Astrocyte (in vitro differentiated cells and primary cell): Measurements from ENCODE around the gene SMC1B. TPM values are rescaled to one million over a fixed set of nuclear protein-coding genes. Genes with fewer than 3 reads are reported as not detected.

ENCODE experiments used
- DNase-seq: peaks from one replicate; pipeline ENCODE4 v3.0.0-alpha.2; 2010; ENCODE audit warnings: low read depth
- FAIRE-seq: peaks from 2 replicates; lab custom pipeline; 2011; peaks lifted over from hg19 to GRCh38; lab: Jason Lieb, UNC
- H2AFZ ChIP-seq: 2 replicates; pipeline ENCODE4 v1.6.0; 2012; ENCODE audit warnings: low read depth, low read length, inconsistent platforms
- H3K27ac ChIP-seq: 2 replicates; pipeline ENCODE4 v1.5.1; 2011; ENCODE audit warnings: low read depth, low read length, inconsistent platforms
- H3K27me3 ChIP-seq: 2 replicates; pipeline ENCODE4 v1.6.0; 2011; ENCODE audit warnings: low read length, inconsistent platforms; ENCODE audit not compliant: insufficient read depth
- H3K36me3 ChIP-seq: 2 replicates; pipeline ENCODE4 v1.5.1; 2011; ENCODE audit warnings: low read length, inconsistent platforms; ENCODE audit not compliant: insufficient read depth
- H3K4me1 ChIP-seq: 2 replicates; pipeline ENCODE4 v1.5.1; 2011; ENCODE audit warnings: low read length, inconsistent platforms; ENCODE audit not compliant: insufficient read depth
- H3K4me2 ChIP-seq: 2 replicates; pipeline ENCODE4 v1.6.0; 2012; ENCODE audit warnings: low read length, inconsistent platforms
- H3K4me3 ChIP-seq: 2 replicates; pipeline ENCODE4 v1.5.1; 2011; ENCODE audit warnings: low read depth, mild to moderate bottlenecking, low read length, inconsistent platforms; ENCODE audit not compliant: insufficient read depth
- H3K79me2 ChIP-seq: 2 replicates; pipeline ENCODE4 v1.6.0; 2012; ENCODE audit warnings: mild to moderate bottlenecking, low read length, inconsistent platforms; ENCODE audit not compliant: insufficient read depth
- H3K9ac ChIP-seq: 2 replicates; pipeline ENCODE4 v1.6.0; 2012; ENCODE audit warnings: mild to moderate bottlenecking, low read length, inconsistent platforms
- H3K9me3 ChIP-seq: 2 replicates; pipeline ENCODE4 v1.5.1; 2012; ENCODE audit warnings: low read depth, mild to moderate bottlenecking, low read length, inconsistent platforms; ENCODE audit not compliant: insufficient read depth
- H4K20me1 ChIP-seq: 2 replicates; pipeline ENCODE4 v1.6.0; 2012; ENCODE audit warnings: low read length, inconsistent platforms; ENCODE audit not compliant: insufficient read depth
- H3K27ac Mint-ChIP-seq: one replicate; pipeline ENCODE4 v1.8.0; 2021; ENCODE audit warnings: mild to moderate bottlenecking, mixed read lengths; ENCODE audit not compliant: unreplicated experiment
- H3K27me3 Mint-ChIP-seq: one replicate; pipeline ENCODE4 v1.8.0; 2021; ENCODE audit warnings: low read depth, mixed read lengths; ENCODE audit not compliant: unreplicated experiment
- H3K36me3 Mint-ChIP-seq: one replicate; pipeline ENCODE4 v1.8.0; 2021; ENCODE audit warnings: low read depth, mixed read lengths; ENCODE audit not compliant: unreplicated experiment
- H3K4me1 Mint-ChIP-seq: one replicate; pipeline ENCODE4 v1.8.0; 2021; ENCODE audit warnings: low read depth, mixed read lengths; ENCODE audit not compliant: unreplicated experiment
- H3K4me3 Mint-ChIP-seq: one replicate; pipeline ENCODE4 v1.8.0; 2021; ENCODE audit warnings: mild to moderate bottlenecking, moderate library complexity, mixed read lengths; ENCODE audit not compliant: unreplicated experiment
- H3K9me3 Mint-ChIP-seq: one replicate; pipeline ENCODE4 v1.8.0; 2021; ENCODE audit warnings: mild to moderate bottlenecking, mixed read lengths; ENCODE audit not compliant: unreplicated experiment
- CTCF ChIP-seq: IDR thresholded peaks from 2 replicates; pipeline ENCODE4 v1.5.1; 2011; ENCODE audit warnings: low read depth, mild to moderate bottlenecking, inconsistent platforms, low read length, moderate library complexity; ENCODE audit not compliant: insufficient read depth
- EZH2 ChIP-seq: IDR thresholded peaks from 2 replicates; pipeline ENCODE4 v1.6.1; 2012; ENCODE audit warnings: mild to moderate bottlenecking, low read length, inconsistent platforms; ENCODE audit not compliant: insufficient read depth
- total RNA-seq: library from RNA; stranded (reverse); gene quantifications from 2 replicates; pipeline ENCODE4 v1.2.1, GENCODE V29; 2021

SMC1B gene
- total RNA-seq, 1 donor from 2014 or later, result not detected

- H3K36me3 ChIP-seq, result no peaks in the 10 kb centered on the region
- H4K20me1 ChIP-seq, result peaks cover 4% of the 10 kb centered on the region
- no peaks in the 10 kb centered on the region for H3K4me1 Mint-ChIP-seq
- no peak overlapping the region for H3K27ac Mint-ChIP-seq
- no peak overlapping the region for H3K4me2 ChIP-seq
- no peak overlapping the region for H3K9ac ChIP-seq
- H3K9me3 Mint-ChIP-seq, result no peaks in the 10 kb centered on the region
- FAIRE-seq (no peak), DNase-seq (no peak)
- no peak overlapping the region for H3K27ac ChIP-seq
- H3K79me2 ChIP-seq, result no peaks in the 10 kb centered on the region
- TF ChIP-seq EZH2, result no peak
- TF ChIP-seq CTCF, result no peak
- no peak overlapping the region for H2AFZ ChIP-seq
- H3K4me1 ChIP-seq, result peaks cover 4% of the 10 kb centered on the region
- H3K27me3 ChIP-seq, result no peaks in the 10 kb centered on the region
- no peaks in the 10 kb centered on the region for H3K9me3 ChIP-seq
- H3K27me3 Mint-ChIP-seq, result no peaks in the 10 kb centered on the region
- peaks cover 15% of the 10 kb centered on the region for H3K36me3 Mint-ChIP-seq
- H3K4me3 Mint-ChIP-seq, result no peak overlapping the region
- no peak overlapping the region for H3K4me3 ChIP-seq
Measured at GRCh38 chr22:45332001-45332400, 81.4 kb downstream of the SMC1B start.

GRCh38 chr22:45331486-45331885 is 81.9 kb downstream of the SMC1B start:
- Histone ChIP-seq H3K9me3 (no peaks in the 10 kb centered on the region), H3K4me1 (no peaks in the 10 kb centered on the region), H3K4me3 (no peak overlapping the region), H3K79me2 (no peaks in the 10 kb centered on the region), H3K27me3 (no peaks in the 10 kb centered on the region), H3K9ac (no peak overlapping the region), H4K20me1 (peaks cover 5% of the 10 kb centered on the region), H3K27ac (no peak overlapping the region), H3K4me2 (no peak overlapping the region), H2AFZ (no peak overlapping the region), H3K36me3 (no peaks in the 10 kb centered on the region)
- DNase-seq (no peak), FAIRE-seq (no peak)
- peaks cover 15% of the 10 kb centered on the region for H3K36me3 Mint-ChIP-seq
- no peak overlapping the region for H3K27ac Mint-ChIP-seq
- H3K9me3 Mint-ChIP-seq, result no peaks in the 10 kb centered on the region
- no peaks in the 10 kb centered on the region for H3K27me3 Mint-ChIP-seq
- H3K4me3 Mint-ChIP-seq, result no peak overlapping the region
- no peaks in the 10 kb centered on the region for H3K4me1 Mint-ChIP-seq
- TF ChIP-seq CTCF (no peak), EZH2 (no peak)

GRCh38 chr22:45330548-45330947 is 82.9 kb downstream of the SMC1B start:
- H3K36me3 ChIP-seq, result no peaks in the 10 kb centered on the region

More at GRCh38 chr22:45330548-45330947, 82.9 kb downstream of the SMC1B start:
- H3K4me2 ChIP-seq, result no peak overlapping the region
- H3K27ac ChIP-seq, result no peak overlapping the region
- no peaks in the 10 kb centered on the region for H3K27me3 Mint-ChIP-seq
- TF ChIP-seq EZH2 (no peak), CTCF (no peak)
- H3K9ac ChIP-seq, result no peak overlapping the region
- H3K79me2 ChIP-seq, result no peaks in the 10 kb centered on the region
- DNase-seq (no peak), FAIRE-seq (no peak)
- H3K4me3 ChIP-seq, result no peak overlapping the region
- H3K27ac Mint-ChIP-seq, result no peak overlapping the region
- no peaks in the 10 kb centered on the region for H3K4me1 Mint-ChIP-seq
- H3K9me3 ChIP-seq, result no peaks in the 10 kb centered on the region
- no peaks in the 10 kb centered on the region for H3K9me3 Mint-ChIP-seq
- no peaks in the 10 kb centered on the region for H3K27me3 ChIP-seq
- H3K4me3 Mint-ChIP-seq, result no peak overlapping the region
- H3K36me3 Mint-ChIP-seq, result peaks cover 19% of the 10 kb centered on the region
- H2AFZ ChIP-seq, result no peak overlapping the region
- H3K4me1 ChIP-seq, result no peaks in the 10 kb centered on the region
- peaks cover 7% of the 10 kb centered on the region for H4K20me1 ChIP-seq
